ENCODE data around the gene EIF4E2. TPM values are rescaled to one million over a fixed set of nuclear protein-coding genes. Genes with fewer than 3 reads are reported as not detected.

The EIF4E2 gene
- total RNA-seq, 6 experiments from 2014 or later = 79.7 to 89.7 (median 83.8) TPM

- Mint-ChIP-seq H3K27ac (no peak overlapping the region), H3K4me1 (ENCODE audit: low read depth) (no peaks in the 10 kb centered on the region), H3K27me3 (ENCODE audit: insufficient read depth) (peaks cover 32% of the 10 kb centered on the region), H3K36me3 (ENCODE audit: low read depth) (no peaks in the 10 kb centered on the region), H3K9me3 (no peaks in the 10 kb centered on the region), H3K4me3 (no peak overlapping the region)
- TF ChIP-seq, protein P1, sequence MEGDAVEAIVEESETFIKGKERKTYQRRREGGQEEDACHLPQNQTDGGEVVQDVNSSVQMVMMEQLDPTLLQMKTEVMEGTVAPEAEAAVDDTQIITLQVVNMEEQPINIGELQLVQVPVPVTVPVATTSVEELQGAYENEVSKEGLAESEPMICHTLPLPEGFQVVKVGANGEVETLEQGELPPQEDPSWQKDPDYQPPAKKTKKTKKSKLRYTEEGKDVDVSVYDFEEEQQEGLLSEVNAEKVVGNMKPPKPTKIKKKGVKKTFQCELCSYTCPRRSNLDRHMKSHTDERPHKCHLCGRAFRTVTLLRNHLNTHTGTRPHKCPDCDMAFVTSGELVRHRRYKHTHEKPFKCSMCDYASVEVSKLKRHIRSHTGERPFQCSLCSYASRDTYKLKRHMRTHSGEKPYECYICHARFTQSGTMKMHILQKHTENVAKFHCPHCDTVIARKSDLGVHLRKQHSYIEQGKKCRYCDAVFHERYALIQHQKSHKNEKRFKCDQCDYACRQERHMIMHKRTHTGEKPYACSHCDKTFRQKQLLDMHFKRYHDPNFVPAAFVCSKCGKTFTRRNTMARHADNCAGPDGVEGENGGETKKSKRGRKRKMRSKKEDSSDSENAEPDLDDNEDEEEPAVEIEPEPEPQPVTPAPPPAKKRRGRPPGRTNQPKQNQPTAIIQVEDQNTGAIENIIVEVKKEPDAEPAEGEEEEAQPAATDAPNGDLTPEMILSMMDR (IDR thresholded peaks at IDR 0.05) = no peak
- no peak for DNase-seq
Observed at GRCh38 chr2:232511336-232511890, 39.1 kb upstream of the EIF4E2 start.

GRCh38 chr2:232512602-232513001 lies 37.9 kb upstream of the EIF4E2 start:
- Mint-ChIP-seq H3K9me3 (no peaks in the 10 kb centered on the region), H3K4me3 (no peak overlapping the region), H3K27me3 (ENCODE audit: insufficient read depth) (peaks cover 36% of the 10 kb centered on the region), H3K4me1 (ENCODE audit: low read depth) (no peaks in the 10 kb centered on the region), H3K36me3 (ENCODE audit: low read depth) (no peaks in the 10 kb centered on the region), H3K27ac (no peak overlapping the region)
- TF ChIP-seq, protein P1 (IDR thresholded peaks at IDR 0.05) = no peak
- no peak for DNase-seq

- H3K4me3 Mint-ChIP-seq = no peak overlapping the region
- H3K27me3 Mint-ChIP-seq (ENCODE audit: insufficient read depth) = peaks cover 36% of the 10 kb centered on the region
- no peak for DNase-seq
- H3K4me1 Mint-ChIP-seq (ENCODE audit: low read depth) = no peaks in the 10 kb centered on the region
- H3K9me3 Mint-ChIP-seq = no peaks in the 10 kb centered on the region
- H3K27ac Mint-ChIP-seq = no peak overlapping the region
- H3K36me3 Mint-ChIP-seq (ENCODE audit: low read depth) = no peaks in the 10 kb centered on the region
- TF ChIP-seq, protein P1 (IDR thresholded peaks at IDR 0.05) = no peak
Observed at GRCh38 chr2:232513353-232513752, 37.1 kb upstream of the EIF4E2 start.

GRCh38 chr2:232515639-232516038 lies 34.9 kb upstream of the EIF4E2 start:
- no peak for DNase-seq
- TF ChIP-seq, protein P1 (IDR thresholded peaks at IDR 0.05) = no peak
- Mint-ChIP-seq H3K27ac (no peak overlapping the region), H3K27me3 (ENCODE audit: insufficient read depth) (peaks cover 48% of the 10 kb centered on the region), H3K4me1 (ENCODE audit: low read depth) (no peaks in the 10 kb centered on the region), H3K9me3 (no peaks in the 10 kb centered on the region), H3K4me3 (no peak overlapping the region), H3K36me3 (ENCODE audit: low read depth) (no peaks in the 10 kb centered on the region)

- Mint-ChIP-seq H3K4me1 (ENCODE audit: low read depth) (no peaks in the 10 kb centered on the region), H3K4me3 (no peak overlapping the region), H3K9me3 (no peaks in the 10 kb centered on the region), H3K36me3 (ENCODE audit: low read depth) (no peaks in the 10 kb centered on the region), H3K27me3 (ENCODE audit: insufficient read depth) (peaks cover 48% of the 10 kb centered on the region), H3K27ac (no peak overlapping the region)
- no peak for DNase-seq
- TF ChIP-seq, protein P1 (IDR thresholded peaks at IDR 0.05) = no peak
Observed at GRCh38 chr2:232516551-232516950, 33.9 kb upstream of the EIF4E2 start.

- no peaks in the 10 kb centered on the region for H3K4me1 Mint-ChIP-seq (ENCODE audit: low read depth)
Observed at GRCh38 chr2:232518844-232519243, 31.6 kb upstream of the EIF4E2 start.

More at GRCh38 chr2:232518844-232519243, 31.6 kb upstream of the EIF4E2 start:
- Mint-ChIP-seq H3K4me3 (no peak overlapping the region), H3K27ac (no peak overlapping the region), H3K36me3 (ENCODE audit: low read depth) (no peaks in the 10 kb centered on the region), H3K27me3 (ENCODE audit: insufficient read depth) (peaks cover 43% of the 10 kb centered on the region), H3K9me3 (no peaks in the 10 kb centered on the region)
- TF ChIP-seq, protein P1 (IDR thresholded peaks at IDR 0.05) = no peak
- no peak for DNase-seq

All from HFFc6 (cell line).